C1 segment of cervical spinal cord (tissue), 14 donors: ENCODE measurements around the gene APBB3.

Experiments used
- DNase-seq, 14 donors: peaks; one replicate each; lab custom pipeline; 2025; lab: John Stamatoyannopoulos, UW

The APBB3 gene

DNA sequence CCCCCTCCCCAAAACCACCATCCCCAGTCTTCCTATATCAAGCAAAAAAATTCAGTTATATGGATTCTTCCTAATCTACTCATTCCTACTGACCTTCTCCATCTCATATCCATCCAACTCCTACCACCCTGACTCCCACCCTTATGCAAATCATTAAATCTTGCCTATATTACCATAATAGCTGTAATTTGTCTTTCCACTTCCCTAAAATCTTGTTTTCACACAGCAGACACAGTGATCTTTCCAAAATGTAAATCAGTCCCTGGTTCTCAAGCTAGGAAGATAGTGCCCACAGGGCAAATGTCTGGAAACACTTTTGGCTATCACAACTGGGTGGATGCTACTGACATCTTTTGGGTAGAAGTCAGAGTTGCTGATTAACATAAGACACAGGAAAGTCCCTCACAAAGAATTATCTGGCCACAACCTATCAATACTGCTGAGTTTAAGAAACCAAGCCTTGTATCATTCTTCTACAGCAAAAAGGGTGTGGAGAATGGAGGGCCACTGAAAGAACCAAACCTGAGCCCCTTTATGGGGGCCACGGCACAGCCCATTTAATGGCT lies 8.6 kb downstream of the APBB3 start:
- no peak for DNase-seq

DNA sequence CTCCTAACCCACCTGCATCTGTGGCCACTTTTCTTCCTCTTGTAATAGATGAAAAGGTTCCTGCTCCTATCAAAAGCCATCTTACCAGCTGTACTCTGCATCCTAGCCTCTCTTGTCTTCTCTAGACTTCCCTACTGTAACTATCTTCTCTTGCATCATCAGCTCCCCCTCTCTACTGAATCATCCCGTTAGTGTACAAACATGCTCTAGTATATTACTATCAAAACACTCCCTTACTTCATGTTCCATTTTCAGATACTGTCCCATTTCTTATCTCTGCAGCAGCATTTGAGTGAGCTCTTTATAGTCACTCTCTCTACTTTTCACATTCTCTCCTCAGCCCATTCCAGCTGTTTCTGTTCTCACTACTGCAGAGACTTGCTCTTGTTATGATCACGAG lies 9.9 kb downstream of the APBB3 start:
- no peak for DNase-seq

DNA sequence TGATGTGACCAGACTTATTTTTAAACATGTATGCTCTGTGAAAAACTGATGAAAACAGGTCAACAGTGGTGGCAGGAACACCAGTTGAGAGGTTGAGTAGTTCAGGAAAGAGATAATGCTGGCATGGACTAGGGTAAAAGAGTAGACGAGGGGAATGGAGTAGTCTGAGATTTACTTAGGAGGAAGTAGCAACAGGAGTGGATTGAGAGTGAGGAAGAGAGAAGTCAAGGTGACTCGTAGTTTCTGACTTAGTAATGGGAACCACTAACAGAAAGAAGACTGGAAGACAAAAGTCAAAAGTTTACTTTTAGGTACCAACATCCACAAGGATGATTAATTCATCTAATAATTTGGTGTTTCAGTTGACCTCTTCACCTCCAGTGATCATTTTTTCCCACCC lies 10.7 kb downstream of the APBB3 start:
- no peak for DNase-seq

DNA sequence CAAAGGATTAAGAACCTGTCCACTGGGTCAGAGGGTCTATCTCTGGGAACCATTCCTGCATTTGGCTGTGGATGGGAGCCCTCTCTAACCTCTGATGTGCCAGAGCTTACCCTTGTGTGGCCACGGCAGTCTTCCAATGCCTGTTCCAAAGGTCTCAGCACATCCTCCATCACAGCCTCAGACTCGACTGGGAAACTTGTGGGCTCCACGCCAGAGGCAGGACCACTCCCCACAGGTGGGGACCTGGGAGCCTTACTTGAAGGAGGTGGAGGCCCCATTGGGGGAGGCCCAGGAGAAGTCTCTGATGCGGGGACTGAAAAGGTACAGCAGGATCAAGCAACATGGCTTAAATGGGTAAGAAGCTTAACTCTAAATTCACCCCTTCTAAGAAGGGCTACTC lies 12.5 kb downstream of the APBB3 start:
- DNase-seq, result no peak

DNA sequence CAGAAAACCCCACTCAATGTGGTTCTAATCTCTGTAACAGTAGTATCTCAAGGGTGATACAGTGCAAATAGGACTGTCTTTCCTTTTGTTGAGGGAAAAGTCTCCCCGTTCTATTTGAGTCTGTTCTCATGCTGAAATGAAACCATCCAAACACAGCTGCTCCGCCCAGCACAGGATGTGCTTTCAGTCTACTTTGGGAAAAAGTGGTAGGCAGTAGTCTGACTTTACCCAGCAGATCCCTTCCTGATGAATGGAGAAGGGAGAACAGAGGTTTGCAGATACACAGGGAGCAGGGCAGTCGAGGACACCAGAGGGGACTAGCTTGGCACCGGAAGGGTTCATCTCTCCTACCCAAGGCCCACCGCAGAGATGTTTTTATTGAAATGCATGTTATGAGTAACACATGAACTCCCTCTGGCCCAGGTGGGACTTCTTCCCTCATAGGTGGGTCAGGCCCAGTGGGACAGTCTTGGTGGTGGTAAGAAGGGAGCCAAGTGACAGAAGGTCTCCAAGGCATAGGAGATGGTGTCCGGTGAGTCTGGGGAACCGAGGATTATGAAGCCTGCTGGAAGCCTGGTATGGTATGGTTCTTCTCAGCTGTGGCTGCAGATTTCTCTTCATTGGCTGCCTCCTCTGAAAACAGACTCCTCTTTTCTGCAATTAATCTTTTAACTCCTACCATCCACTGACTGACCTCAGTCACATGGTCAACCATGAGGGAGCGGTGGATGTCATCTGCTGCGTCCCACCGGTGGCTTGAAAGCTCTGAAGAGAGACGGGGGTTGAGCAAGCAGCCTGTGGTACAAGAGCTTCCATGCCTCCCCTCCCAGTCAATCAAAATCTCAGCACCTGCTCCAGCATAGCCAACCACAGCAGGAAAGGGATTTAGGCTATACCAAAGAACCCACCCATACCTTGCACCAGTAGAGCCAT lies 14.0 kb downstream of the APBB3 start:
- no peak for DNase-seq

DNA sequence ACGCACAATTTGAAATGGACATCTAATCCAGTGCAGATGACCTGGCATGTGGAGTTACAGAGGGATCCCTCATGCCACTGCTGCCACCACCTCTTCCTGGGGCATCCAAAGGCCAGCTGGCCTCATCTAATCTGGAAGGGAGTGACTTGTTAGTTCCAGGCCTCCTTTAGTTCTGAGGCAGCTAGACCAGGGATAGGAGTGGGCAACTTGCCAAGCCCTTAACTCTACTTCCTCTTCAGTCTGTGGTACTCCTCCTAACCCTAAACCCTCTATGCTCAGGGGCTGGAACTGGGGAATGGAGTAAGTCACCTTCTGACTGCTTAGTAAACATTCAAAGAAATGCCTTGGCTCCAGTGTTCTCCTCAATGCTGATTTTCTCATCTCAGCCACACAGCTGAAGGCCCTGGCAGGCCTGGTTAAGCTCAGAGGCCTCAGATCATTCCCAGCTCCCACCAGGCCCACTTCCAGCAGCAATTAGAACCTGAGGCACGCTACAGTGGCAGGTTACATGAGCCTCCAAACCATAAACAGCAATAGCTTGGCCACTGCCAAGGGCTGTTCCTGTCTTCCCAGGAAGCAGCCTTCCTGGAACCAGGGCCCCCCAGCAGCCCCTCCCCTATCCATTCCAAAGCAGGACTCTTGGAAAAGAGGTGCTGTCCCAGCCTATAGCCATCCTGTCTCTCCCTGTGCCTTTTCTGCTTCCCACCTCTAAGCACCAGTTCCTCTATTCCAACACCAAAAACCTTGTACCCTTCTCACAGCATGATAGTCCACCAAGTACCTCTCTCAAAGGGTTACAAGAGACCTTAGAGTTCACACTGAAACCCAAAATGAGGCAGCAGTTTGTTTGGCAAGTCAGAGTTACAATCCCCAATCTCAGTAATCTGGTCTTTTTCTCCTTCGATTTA lies 14.9 kb downstream of the APBB3 start:
- peak in 3 of 14 donors; percentile 16 to 39 (median 24) for DNase-seq

DNA sequence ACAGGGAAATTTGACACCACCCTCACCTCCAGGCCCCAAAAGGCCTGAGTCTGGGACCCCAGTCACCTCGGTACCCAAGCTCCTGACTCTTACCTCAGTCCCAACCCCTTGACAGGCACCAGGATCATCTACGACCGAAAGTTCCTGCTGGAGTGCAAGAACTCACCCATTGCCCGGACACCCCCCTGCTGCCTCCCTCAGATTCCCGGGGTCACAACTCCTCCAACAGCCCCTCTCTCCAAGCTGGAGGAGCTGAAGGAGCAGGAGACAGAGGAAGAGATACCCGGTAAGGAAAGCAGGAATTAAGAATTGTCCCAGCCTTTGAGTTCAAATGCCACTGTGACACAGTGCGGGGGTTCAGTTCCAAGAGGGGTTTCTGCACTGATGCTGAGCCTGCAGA lies 15.6 kb downstream of the APBB3 start:
- no peak for DNase-seq

DNA sequence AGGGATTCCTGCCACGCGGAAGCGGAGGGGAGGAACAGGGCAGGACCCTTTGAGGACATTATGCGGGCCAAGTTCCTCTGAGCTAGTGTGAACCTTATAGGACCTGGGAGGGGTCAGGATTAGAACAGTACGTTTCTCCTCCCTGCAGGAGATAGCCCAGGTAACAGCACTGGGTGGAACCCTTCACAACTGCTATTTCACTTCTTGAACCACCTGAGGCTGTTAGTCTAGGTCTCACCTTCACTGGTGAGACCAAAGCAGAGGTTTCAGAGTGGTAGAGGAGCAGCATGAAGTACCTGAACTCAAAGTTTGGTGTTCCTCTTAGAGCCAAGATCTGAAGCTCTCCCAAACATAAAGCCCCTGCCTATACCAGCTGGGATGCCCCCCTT lies 16.1 kb downstream of the APBB3 start:
- no peak for DNase-seq

DNA sequence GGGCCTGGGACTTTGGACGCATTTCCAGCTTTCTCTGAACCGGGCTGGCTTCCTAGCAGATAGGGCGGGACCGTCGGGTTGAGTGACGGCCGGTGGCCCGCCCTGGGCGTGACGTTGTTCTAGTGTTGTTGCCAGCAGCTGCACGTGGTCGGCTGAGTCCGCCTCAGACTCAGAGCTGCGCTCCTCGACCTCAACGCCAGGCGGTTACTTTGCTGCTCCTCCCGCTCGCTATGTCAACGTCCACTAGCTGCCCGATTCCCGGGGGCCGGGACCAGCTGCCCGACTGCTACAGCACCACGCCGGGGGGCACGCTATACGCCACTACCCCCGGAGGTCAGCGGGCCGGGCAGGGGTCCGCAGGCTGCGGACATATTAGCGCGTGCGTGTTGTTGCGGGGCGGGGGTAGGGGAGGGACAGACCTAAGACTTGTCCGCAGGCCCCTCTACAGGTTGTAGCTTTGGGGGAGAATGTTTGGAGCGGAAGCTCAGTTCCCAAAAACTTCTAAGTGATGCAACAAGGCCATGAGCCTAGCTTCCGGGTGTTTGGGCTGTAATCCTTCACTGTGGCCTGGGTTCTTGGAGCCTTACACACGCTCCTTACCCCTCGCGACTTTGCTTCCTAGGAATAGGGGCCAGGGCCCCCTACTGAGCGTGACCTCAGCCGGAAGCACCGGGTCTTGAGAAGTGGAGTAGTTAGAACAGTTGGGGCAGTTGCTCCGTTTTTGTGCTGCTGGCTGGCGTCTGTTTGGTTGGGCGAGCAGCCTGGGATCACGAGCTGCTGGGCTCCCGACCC lies 16.7 kb downstream of the APBB3 start, which contains the start of gene EIF4EBP3:
Gene EIF4EBP3 (plus strand): TSS at position 155 of the 792 bp plus-strand sequence. CDS start 76 bp downstream, at position 231.
- DNase-seq, result peak; percentile 52 to 97 (median 91)

DNA sequence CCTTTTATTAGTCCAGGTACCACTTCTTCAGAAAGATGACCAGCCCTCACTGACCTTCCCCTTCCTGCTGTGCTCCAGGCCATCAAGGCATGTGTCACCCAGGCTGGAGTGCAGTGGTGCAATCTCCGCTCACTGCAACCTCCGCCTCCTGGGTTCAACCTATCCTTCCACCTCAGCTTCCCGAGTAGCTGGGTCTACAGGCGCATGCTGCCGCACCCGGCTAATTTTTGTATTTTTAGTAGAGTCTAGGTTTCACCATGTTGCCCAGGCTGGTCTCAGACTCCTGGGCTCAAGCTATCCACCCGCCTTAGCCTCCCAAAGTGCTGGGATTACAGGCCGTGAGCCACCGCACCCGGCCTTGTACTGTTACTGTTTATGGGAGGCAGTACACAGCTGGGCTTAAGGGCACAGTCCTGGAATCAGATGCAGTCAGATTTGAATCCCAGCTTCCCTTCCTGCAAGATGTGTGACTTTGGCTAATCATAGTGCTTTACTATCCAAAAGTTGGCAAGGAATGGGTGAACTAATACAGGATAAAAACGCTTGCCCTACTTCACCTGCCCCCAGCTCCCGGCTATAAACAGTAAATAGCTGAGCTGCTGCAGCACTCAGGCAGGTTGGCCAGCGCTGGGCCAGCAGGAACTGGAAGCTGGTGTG lies 17.4 kb downstream of the APBB3 start:
- no peak for DNase-seq

DNA sequence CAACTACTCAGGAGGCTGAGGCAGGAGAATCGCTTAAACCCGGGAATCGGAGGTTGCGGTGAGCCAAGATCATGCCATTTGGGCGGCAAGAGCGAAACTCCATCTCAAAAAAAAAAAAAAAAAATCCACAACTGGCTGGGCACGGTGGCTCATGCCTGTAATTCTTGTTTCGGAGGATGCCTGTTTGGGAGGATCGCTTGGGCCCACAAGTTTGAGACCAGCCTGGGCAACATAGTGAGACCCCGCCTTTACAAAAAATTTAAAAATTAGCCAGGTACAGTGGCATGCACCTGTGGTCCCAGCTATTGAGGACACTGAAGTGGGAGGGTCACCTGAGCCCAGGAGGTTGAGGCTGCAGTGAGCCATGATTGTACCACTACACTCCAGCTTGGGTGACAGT lies 18.8 kb downstream of the APBB3 start:
- no peak for DNase-seq

DNA sequence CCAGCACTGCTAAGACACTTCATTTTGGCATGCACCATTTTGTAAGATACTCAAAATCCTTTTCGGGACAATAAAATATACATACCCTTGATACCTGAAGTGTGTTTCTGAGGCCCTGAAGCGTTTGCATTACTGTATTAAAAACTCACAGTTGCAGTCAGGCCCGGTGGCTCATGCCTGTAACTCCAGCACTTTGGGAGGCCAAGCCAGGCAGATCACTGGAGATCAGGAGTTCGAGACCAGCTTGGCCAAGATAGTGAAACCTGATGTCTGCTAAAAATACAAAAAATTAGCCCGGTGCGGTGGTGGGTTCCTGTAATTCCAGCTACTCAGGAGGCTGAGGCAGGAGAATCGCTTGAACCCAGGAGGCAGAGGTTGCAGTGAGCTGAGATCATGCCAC lies 19.4 kb downstream of the APBB3 start:
- no peak for DNase-seq

DNA sequence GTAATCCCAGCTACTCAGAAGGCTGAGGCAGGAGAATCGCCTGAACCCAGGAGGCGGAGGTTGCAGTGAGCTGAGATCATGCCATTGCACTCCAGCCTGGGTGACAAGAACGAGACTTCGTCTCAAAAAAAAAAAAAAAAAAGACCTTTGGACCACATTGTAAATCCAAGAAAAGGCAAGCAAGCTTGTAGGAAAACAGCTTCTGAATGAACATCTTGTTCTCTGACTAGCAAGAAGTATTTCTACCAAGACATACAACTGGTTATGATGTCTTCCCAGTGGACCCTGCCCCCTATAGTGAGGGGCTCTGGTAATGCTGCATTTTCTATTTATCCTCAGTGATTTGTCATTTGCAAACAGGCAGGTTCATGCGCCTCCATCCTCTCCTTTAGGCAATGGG lies 21.4 kb downstream of the APBB3 start:
- no peak for DNase-seq

DNA sequence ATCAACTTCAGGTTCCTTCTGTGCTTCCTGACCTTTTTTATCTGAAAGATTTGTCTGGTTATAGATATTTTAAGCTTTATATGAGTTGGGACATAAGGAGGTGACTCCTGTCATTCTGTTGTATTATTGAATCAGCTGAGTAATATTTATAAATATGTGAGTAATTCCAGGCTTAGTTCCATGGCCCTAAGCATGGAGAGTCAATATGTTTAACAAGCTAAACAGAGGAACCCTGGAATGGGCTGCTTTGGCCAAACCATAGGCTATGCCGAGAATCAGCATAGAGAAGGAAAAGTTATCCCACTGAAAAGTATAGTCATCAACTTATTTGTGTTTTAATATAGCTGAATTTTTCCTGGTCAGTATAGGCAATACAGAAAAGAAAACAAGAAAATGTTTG lies 24.2 kb downstream of the APBB3 start:
- DNase-seq, result no peak

DNA sequence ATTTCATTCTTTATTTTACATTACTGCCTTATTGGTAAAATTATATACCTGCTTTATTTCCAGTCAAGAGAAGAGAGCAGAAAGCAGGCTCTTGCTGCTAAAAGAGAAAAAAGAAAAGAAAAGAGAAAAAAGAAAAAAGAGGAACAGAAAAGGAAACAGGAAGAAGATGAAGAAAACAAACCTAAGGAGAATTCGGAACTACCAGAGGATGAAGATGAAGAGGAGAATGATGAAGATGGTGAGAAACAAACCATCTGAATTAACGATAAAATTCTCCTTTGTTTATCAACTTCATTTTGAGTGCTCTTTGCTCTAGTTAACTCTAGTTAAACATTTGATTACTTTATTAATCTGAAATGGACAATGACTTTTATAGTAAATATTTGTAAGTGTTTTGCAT lies 40.4 kb downstream of the APBB3 start:
- no peak for DNase-seq

DNA sequence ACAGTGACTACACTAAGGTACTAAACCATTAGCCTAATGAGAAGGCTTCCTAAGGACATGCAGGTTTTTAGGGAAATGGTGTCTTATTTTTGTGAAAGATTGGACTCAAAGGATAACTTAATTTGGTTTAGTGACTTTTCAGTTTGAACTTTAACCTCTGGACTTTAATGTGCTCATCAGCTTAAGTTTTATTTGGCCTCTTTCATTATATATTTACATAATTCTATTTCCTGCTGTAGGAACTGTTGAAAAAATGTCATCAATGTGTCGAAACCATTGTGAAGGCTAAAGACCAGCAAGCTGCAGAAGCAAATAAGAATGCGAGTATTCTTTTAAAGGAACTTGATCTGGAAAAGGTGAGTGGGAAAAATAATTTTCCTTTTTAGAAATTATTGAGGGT lies 51.3 kb downstream of the APBB3 start:
- DNase-seq, result no peak

DNA sequence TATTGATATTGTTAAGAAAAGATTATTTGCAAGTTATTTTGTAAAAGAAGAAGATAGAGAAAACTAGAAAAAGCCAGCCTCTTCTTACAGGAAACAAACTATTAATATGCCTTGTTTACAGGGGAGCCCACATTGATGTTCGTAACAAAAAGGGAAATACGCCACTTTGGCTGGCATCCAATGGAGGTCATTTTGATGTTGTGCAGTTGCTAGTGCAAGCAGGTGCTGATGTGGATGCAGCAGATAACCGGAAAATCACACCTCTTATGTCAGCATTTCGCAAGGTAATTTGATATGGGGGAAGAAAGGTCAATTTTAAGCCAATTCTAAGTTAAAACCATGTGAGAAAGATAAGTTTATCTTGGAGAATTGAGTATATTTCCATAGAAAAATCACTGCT lies 54.5 kb downstream of the APBB3 start:
- no peak for DNase-seq
